SKM-1 treated with dmso at 0.1 percent for 144 hours (cell line): ENCODE results near the gene PLXNB3.

Experiments
- DNase-seq: peaks from one replicate; lab custom pipeline; 2025; ENCODE audit not compliant: unreplicated experiment; lab: John Stamatoyannopoulos, UW

Gene PLXNB3

GRCh38 chrX:153755136-153755535 is 8.9 kb upstream of the PLXNB3 start:
- no peak for DNase-seq

- no peak for DNase-seq
Observed at GRCh38 chrX:153761863-153762262, 2.2 kb upstream of the PLXNB3 start.

DNA sequence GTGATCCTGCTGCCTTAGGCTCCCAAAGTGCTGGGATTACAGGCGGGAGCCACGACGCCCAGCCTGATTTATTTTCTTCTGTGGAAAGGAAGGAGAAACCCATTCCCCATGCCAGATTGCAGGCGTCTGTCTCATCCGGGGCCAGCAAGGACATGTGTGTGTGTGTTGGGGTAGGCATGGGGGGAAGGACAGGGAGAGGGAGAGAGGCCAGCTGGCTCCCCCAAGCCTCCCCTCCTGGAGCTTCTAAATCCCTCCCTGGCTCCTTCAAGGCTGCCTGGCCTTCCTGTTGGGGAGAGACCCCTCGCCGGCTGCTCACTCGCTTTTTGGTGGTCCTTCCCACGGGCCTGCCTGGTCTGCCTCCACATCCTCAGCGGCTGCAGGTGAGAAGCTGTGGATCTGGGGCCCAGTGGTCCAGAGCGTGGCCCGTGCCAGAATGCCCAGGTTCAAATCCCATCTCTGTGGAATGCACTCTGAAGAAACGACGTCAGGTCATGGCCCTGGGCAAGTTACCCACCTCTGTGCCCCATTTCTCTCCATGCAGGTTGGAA is 1.3 kb upstream of the PLXNB3 start:
- DNase-seq: no peak

DNA sequence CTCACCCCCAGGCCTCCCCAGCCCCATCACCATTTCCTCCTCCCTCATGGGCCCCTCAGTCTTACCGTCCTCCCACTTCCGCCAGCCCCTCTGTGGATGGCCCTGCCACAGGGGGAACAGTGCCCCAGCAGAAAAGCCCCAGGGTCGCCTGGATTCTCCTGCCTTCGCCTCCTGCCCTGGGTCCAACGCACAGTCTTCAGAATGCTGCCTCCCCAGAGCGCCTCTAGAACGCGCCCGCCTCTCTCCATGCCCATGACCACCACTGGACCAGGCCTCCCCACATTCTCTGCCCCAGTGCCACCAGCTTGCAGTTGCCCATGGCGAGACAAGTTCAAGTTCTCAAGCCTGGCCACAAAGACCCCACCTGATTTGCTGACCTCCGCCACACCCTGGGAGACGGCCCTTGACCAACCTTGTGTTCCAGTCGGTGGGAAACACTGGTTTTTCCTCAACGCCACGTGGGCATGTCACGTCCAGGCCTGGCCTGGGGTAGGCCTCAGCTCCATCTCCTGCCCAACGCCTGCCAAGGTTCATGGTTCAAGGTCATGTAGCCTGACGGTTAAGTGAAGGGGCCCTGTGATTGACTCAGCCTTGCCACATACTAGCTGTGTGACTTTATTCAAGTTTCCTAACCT is 634 bp upstream of the PLXNB3 start:
- no peak for DNase-seq

GRCh38 chrX:153764786-153765137 is 713 bp downstream of the PLXNB3 start:
- DNase-seq: no peak

- no peak for DNase-seq
Observed at GRCh38 chrX:153765138-153766079, 1.4 kb downstream of the PLXNB3 start.

GRCh38 chrX:153766098-153766817 is 2.2 kb downstream of the PLXNB3 start:
- no peak for DNase-seq

GRCh38 chrX:153766871-153767673 is 3.0 kb downstream of the PLXNB3 start:
- no peak for DNase-seq

- DNase-seq: no peak
Observed at GRCh38 chrX:153767674-153768055, 3.6 kb downstream of the PLXNB3 start.

GRCh38 chrX:153768311-153769157 is 4.5 kb downstream of the PLXNB3 start:
- no peak for DNase-seq

GRCh38 chrX:153769158-153769864 is 5.3 kb downstream of the PLXNB3 start:
- no peak for DNase-seq

DNA sequence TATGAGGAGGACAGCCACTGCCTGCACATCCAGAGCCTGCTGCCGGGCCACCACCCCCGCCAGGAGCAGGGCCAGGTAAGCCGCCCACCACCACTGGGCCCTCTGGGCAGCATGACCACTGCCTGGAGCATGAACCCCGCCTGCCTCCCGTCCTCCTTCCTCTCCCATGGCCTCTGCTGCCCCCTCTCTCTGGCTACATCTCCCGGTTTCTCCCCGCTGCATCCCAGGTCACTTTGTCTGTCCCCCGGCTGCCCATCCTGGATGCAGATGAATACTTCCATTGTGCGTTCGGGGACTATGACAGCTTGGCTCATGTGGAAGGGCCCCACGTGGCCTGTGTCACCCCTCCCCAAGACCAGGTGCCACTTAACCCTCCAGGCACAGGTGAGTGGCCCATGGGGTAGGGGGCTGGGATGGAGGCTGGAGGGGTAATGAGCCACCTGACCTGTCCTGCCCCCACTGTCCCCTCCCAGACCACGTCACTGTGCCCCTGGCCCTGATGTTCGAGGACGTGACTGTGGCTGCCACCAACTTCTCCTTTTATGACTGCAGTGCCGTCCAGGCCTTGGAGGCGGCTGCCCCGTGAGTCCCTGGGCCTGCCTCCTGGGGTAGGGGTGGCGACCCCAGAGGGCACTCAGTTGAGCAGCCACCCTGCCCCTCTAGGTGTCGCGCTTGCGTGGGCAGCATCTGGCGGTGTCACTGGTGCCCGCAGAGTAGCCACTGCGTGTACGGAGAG is 6.0 kb downstream of the PLXNB3 start:
- no peak for DNase-seq

DNA sequence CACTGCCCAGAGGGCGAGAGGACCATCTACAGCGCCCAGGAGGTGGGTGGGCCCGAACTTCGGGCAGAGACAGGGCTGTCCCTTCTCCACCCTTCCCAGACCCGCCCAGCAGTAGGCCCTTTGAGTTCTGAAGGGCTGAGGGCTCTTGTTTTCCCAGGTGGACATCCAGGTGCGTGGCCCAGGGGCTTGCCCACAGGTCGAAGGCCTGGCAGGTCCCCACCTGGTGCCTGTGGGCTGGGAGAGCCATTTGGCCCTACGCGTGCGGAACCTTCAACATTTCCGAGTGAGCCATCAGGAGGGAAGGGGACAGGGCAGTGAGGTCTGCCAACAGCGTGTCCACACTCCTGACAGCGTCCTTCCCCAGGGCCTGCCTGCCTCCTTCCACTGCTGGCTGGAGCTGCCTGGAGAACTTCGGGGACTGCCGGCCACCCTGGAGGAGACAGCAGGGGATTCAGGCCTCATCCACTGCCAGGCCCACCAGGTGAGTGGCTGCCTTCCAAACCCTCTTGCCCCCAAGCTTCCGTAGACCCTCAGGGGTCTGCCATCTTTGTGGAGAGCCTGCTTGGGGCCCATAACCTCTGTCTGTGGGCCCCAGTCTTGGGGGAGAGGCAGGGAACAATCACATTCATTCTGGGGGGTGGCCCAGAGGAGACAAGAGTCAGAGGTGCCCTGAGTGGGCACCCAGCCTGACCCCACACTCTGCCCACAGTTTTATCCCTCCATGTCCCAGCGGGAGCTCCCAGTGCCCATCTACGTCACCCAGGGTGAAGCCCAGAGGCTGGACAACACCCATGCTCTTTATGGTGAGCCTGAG is 6.8 kb downstream of the PLXNB3 start:
- no peak for DNase-seq

DNA sequence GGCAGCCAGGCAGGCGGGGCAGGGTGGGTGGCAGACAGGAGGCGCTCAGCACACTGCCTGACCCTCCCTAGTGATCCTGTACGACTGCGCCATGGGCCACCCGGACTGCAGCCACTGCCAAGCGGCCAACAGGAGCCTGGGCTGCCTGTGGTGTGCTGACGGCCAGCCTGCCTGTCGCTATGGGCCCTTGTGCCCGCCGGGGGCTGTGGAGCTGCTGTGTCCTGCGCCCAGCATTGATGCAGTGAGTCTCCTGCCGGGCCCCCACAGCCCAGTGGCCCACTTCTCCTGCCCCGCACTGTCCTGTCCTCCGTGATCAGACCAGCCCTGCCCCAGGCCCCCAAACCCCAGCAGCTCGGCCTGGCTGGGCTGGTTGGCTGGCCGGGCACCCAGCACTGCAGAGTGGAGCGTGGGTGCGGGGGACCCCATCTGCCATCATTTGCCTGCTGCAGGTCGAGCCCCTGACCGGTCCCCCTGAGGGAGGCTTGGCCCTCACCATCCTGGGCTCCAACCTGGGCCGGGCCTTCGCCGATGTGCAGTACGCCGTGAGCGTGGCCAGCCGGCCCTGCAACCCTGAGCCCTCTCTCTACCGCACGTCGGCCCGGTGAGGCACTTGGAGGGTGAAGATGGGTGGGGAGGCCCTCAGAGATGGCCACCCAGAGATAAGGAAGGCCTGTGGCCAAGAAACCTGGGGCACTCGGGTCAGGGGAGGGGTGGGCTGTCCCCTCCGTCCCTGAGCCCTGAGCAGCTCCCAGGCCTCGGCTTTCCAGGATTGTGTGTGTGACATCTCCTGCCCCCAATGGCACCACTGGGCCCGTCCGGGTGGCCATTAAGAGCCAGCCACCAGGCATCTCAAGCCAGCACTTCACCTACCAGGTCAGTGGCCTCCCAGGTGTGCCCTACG is 7.6 kb downstream of the PLXNB3 start:
- DNase-seq: no peak

DNA sequence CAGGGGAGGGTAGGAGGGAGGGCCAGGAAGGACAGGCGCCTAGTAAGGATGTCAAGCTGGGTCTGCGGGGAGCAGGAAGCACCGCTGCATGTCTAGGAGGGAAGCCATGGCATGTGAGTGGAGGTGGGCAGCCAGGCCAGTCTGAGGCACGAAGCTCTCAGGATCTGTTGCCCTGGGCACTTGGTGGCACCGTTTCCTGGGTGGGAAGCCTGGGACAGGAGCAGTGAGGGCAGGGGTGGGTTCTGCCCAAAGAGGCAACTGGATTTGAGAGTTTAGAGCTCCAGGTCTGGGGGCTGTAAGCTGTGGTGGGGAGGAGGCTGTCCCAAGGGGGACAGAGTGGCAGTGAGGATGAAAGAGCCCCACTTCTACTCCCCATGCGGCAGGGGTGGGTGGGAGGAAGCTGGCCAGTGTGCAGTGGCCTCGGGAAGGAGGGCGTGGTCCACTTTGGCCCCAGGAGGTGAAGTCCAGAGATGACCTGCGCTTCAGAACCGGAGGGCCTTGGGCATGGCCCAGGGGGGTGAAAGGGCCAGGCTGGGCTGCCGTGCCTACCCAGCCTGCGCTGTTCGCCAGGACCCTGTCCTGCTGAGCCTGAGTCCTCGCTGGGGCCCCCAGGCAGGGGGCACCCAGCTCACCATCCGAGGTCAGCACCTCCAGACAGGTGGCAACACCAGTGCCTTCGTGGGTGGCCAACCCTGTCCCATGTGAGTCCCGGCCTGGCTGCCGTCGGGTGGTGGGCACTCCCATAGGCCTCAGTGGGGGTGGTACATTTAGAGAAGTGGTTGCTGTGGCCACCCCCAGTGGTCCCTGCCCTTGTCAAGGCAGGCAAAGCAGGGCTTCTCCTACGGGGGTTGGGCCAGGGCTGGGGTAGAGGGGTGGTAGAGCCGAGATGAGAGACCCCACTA is 8.5 kb downstream of the PLXNB3 start:
- no peak for DNase-seq

GRCh38 chrX:153773218-153773611 is 9.2 kb downstream of the PLXNB3 start:
- no peak for DNase-seq
